Measurements from ENCODE around the gene FNDC7. TPM values are rescaled to one million over a fixed set of nuclear protein-coding genes. Genes with fewer than 3 reads are reported as not detected.

Gene FNDC7
- total and polyA plus RNA-seq, 10 of the 15 experiments (the other 5 are each of a cell fraction or from before 2014, with no cell fraction given) = not detected

DNA sequence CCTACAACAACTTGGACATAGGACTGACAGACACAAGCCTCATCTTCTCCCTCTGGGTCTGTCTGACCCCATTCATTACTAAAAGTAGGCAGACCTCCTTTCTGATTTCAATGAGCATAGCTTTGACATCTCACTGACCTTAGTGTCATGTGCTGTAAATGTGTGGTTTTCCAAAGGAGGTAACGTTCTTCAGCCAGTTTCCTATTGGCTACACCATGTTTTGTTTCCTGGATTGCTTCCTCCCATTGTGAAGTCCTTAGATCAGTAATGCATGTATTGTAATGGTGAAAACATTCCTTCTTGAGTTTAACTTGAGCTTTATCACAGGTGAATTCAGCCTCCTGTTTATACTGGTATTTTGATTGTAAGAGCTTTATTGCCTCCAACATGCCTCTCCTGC is 54.4 kb downstream of the FNDC7 start (continued):
- no peak for TF ChIP-seq RB1 (IDR thresholded peaks at IDR 0.05; ENCODE audit: borderline replicate concordance)
- no peak for TF ChIP-seq HDAC6 (IDR thresholded peaks at IDR 0.05; ENCODE audit: unreplicated experiment)
- no peak for TF ChIP-seq TARDBP (IDR thresholded peaks at IDR 0.05; ENCODE audit: borderline replicate concordance)
- TF ChIP-seq, protein P1, sequence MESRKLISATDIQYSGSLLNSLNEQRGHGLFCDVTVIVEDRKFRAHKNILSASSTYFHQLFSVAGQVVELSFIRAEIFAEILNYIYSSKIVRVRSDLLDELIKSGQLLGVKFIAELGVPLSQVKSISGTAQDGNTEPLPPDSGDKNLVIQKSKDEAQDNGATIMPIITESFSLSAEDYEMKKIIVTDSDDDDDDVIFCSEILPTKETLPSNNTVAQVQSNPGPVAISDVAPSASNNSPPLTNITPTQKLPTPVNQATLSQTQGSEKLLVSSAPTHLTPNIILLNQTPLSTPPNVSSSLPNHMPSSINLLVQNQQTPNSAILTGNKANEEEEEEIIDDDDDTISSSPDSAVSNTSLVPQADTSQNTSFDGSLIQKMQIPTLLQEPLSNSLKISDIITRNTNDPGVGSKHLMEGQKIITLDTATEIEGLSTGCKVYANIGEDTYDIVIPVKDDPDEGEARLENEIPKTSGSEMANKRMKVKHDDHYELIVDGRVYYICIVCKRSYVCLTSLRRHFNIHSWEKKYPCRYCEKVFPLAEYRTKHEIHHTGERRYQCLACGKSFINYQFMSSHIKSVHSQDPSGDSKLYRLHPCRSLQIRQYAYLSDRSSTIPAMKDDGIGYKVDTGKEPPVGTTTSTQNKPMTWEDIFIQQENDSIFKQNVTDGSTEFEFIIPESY (IDR thresholded peaks at IDR 0.05) = no peak
- TF ChIP-seq, protein P2, sequence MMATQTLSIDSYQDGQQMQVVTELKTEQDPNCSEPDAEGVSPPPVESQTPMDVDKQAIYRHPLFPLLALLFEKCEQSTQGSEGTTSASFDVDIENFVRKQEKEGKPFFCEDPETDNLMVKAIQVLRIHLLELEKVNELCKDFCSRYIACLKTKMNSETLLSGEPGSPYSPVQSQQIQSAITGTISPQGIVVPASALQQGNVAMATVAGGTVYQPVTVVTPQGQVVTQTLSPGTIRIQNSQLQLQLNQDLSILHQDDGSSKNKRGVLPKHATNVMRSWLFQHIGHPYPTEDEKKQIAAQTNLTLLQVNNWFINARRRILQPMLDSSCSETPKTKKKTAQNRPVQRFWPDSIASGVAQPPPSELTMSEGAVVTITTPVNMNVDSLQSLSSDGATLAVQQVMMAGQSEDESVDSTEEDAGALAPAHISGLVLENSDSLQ (IDR thresholded peaks at IDR 0.05) = no peak
- TF ChIP-seq, protein P3, sequence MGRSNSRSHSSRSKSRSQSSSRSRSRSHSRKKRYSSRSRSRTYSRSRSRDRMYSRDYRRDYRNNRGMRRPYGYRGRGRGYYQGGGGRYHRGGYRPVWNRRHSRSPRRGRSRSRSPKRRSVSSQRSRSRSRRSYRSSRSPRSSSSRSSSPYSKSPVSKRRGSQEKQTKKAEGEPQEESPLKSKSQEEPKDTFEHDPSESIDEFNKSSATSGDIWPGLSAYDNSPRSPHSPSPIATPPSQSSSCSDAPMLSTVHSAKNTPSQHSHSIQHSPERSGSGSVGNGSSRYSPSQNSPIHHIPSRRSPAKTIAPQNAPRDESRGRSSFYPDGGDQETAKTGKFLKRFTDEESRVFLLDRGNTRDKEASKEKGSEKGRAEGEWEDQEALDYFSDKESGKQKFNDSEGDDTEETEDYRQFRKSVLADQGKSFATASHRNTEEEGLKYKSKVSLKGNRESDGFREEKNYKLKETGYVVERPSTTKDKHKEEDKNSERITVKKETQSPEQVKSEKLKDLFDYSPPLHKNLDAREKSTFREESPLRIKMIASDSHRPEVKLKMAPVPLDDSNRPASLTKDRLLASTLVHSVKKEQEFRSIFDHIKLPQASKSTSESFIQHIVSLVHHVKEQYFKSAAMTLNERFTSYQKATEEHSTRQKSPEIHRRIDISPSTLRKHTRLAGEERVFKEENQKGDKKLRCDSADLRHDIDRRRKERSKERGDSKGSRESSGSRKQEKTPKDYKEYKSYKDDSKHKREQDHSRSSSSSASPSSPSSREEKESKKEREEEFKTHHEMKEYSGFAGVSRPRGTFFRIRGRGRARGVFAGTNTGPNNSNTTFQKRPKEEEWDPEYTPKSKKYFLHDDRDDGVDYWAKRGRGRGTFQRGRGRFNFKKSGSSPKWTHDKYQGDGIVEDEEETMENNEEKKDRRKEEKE (IDR thresholded peaks at IDR 0.05) = no peak
- TF ChIP-seq CBX5 (IDR thresholded peaks at IDR 0.05; ENCODE audit: low read depth) = no peak
- TF ChIP-seq HDAC2 (IDR thresholded peaks at IDR 0.05) = no peak
